Measurements from ENCODE around the gene FGF3.

DNA sequence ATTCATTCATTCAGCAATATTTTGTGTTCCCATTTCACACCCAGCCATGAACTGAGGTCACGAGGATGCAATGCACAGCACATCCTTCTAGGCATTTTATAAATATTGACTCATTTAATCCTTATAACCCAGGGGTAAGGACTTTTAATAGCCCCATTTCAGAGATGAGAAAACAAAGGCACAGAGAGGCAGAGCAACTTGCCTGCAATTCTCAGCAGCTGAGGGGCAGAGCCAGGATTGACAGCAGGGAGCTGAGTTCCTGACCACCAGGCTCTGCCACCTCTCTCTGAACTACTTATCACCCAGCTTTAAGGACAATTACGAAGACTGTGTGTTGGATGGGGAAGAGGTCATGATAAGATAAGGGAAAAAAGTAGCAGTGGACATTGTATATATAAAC is 12.8 kb upstream of the FGF3 start:
- TF ChIP-seq POLR2AphosphoS5 (IDR thresholded peaks at IDR 0.05; ENCODE audit: low read depth, low read length) = no peak
- TF ChIP-seq, protein P1, sequence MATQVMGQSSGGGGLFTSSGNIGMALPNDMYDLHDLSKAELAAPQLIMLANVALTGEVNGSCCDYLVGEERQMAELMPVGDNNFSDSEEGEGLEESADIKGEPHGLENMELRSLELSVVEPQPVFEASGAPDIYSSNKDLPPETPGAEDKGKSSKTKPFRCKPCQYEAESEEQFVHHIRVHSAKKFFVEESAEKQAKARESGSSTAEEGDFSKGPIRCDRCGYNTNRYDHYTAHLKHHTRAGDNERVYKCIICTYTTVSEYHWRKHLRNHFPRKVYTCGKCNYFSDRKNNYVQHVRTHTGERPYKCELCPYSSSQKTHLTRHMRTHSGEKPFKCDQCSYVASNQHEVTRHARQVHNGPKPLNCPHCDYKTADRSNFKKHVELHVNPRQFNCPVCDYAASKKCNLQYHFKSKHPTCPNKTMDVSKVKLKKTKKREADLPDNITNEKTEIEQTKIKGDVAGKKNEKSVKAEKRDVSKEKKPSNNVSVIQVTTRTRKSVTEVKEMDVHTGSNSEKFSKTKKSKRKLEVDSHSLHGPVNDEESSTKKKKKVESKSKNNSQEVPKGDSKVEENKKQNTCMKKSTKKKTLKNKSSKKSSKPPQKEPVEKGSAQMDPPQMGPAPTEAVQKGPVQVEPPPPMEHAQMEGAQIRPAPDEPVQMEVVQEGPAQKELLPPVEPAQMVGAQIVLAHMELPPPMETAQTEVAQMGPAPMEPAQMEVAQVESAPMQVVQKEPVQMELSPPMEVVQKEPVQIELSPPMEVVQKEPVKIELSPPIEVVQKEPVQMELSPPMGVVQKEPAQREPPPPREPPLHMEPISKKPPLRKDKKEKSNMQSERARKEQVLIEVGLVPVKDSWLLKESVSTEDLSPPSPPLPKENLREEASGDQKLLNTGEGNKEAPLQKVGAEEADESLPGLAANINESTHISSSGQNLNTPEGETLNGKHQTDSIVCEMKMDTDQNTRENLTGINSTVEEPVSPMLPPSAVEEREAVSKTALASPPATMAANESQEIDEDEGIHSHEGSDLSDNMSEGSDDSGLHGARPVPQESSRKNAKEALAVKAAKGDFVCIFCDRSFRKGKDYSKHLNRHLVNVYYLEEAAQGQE (IDR thresholded peaks at IDR 0.05; ENCODE audit: insufficient read depth in 1 of 2, low read depth in 2 of 2, low read length in 2 of 2) = no peak
- TF ChIP-seq TAF1 (IDR thresholded peaks at IDR 0.05; ENCODE audit: borderline replicate concordance, insufficient read depth, low read length) = no peak

All from PFSK-1 (cell line).